Vagina (tissue), 2 donors: ENCODE data around the gene PPP2R2C. TPM values are rescaled to one million over a fixed set of nuclear protein-coding genes. Genes with fewer than 3 reads are reported as not detected.

Experiments
- DNase-seq, 2 donors: peaks; one replicate each; pipeline ENCODE4 v3.0.0-alpha.2; 2017; ENCODE audit errors: extremely low spot score in 2 of 2
- H3K27ac ChIP-seq: fragments of 200-600 bp; sonication (generic); one replicate; pipeline ENCODE4 v1.5.1; 2019
- H3K27me3 ChIP-seq: fragments of 200-600 bp; sonication (generic); one replicate; pipeline ENCODE4 v1.5.1; 2019
- H3K36me3 ChIP-seq, 2 donors: fragments of 200-600 bp; sonication (generic); one replicate each; pipeline ENCODE4 v1.5.1; 2017 to 2019
- H3K4me1 ChIP-seq: fragments of 200-600 bp; sonication (generic); one replicate; pipeline ENCODE4 v1.5.1; 2019
- H3K4me3 ChIP-seq, 2 donors: fragments of 200-600 bp; sonication (generic); 1 replicate in 1 of 2; 2 replicates in 1 of 2; pipeline ENCODE4 v1.5.1; 2016 to 2019
- H3K9me3 ChIP-seq: fragments of 200-600 bp; sonication (generic); one replicate; pipeline ENCODE4 v1.5.1; 2019
- CTCF ChIP-seq, 3 experiments: fragments of 450-650 bp in 2 of 3; fragments of 200-600 bp in 1 of 3; sonication (generic) in 1 of 3; IDR thresholded peaks; one replicate each; pipeline ENCODE4 v1.5.1; 2017 to 2019; ENCODE audit warnings: antibody characterized with exemption in 3 of 3, mild to moderate bottlenecking in 2 of 3, moderate library complexity in 2 of 3
- POLR2A ChIP-seq, 2 donors: fragments of 450-650 bp; IDR thresholded peaks; one replicate each; pipeline ENCODE4 v1.6.1; 2017; ENCODE audit warnings: antibody characterized with exemption in 2 of 2, mild to moderate bottlenecking in 2 of 2, moderate library complexity in 2 of 2
- POLR2AphosphoS5 ChIP-seq, 2 donors: sonication (generic); formaldehyde crosslinking; IDR thresholded peaks; one replicate each; pipeline ENCODE4 v1.9.0; 2017; ENCODE audit warnings: antibody characterized with exemption in 2 of 2, mild to moderate bottlenecking in 2 of 2, low read depth in 1 of 2; ENCODE audit not compliant: insufficient read depth in 1 of 2
- intact Hi-C: fragments of 100-400 bp; cut with DNase I; formaldehyde crosslinking; loops from one replicate; pipeline ENCODE4 v1.15.1; 2023
- total RNA-seq: library from RNA; depleted of rRNA; stranded (reverse); fragments of >200 nt; gene quantifications from one replicate; pipeline ENCODE4 v1.2.3, GENCODE V29; 2016

Gene PPP2R2C
- total RNA-seq, 1 donor from 2014 or later = 17.2 TPM

DNA sequence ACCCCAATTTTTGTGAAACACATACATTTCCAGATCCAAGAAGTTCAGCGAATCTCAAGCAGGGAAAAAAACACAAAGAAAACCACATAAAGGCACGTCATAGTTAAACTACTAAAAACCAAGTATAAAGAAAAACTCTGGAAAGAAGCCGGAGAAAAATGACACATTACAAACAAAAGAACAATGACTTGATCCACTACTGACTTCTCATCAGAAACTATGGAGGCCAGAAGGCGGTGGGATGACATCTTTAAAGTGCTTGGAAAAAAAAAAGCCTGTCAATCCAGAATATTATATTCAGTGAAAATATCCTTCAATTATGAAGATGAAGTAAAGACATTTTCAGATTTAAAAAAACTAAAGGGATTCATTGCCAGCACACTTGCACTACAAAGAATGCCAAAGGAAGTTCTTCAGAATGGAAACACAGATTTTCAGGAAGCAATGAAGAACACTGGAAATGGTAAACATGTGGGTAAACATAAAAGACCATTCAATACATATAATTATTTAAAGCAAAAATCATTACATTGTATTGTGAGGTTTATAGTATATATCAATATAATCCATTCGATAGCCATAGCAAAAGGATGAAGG, 32.6 kb upstream of the PPP2R2C start:
- TF ChIP-seq POLR2AphosphoS5 (IDR thresholded peaks at IDR 0.05; ENCODE audit: insufficient read depth in 1 of 2, low read depth in 1 of 2) (no peak), CTCF (IDR thresholded peaks at IDR 0.05) (no peak), POLR2A (IDR thresholded peaks at IDR 0.05) (no peak)
- H3K4me3 ChIP-seq = no peak overlapping the region
- intact Hi-C loops = no loop called here
- H3K4me1 ChIP-seq = no peaks in the 10 kb centered on the region
- H3K9me3 ChIP-seq = no peaks in the 10 kb centered on the region
- no peaks in the 10 kb centered on the region for H3K27me3 ChIP-seq
- no peak for DNase-seq
- no peak overlapping the region for H3K27ac ChIP-seq
- H3K36me3 ChIP-seq = no peaks in the 10 kb centered on the region

DNA sequence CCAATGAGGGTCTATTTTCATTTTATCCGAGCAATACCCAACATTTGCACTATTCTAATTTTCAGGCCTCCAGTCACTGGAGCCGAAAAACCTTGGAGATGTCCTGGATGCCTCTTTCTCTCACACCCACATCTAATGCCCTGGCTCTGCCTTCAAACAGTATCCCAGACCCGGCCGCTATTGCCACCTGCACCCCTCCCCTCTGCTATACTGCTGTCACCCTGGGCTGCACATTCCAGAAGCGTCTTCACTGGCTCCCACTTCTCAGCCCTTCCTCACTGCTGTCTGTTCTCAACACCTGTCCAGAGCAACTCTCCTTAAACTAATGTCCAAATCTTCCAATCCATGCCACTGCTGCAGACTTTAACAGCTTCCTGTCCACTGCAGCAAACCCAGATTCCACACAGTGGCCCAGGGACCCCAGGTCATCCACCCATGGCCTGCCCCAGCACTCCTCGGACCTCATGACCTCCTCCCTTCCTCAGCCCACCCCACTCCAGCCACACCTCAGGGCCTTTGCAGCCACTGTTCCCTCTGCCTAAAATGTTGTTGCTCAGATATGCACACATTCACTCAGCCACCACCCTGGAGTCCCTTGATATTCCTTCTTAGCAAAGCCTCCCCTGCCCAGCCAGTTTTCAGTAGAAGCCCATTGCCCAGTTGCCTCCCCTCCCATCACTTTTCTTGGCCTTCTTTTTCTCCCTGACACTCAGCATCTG, 30.5 kb upstream of the PPP2R2C start:
- peak; percentile 54 to 89 for DNase-seq
- Histone ChIP-seq H3K4me3 (no peak overlapping the region), H3K9me3 (no peaks in the 10 kb centered on the region), H3K4me1 (no peaks in the 10 kb centered on the region), H3K36me3 (no peaks in the 10 kb centered on the region), H3K27ac (no peak overlapping the region), H3K27me3 (no peaks in the 10 kb centered on the region)
- intact Hi-C loops = no loop called here
- no peak for TF ChIP-seq POLR2A (IDR thresholded peaks at IDR 0.05)
- TF ChIP-seq POLR2AphosphoS5 (IDR thresholded peaks at IDR 0.05; ENCODE audit: insufficient read depth in 1 of 2, low read depth in 1 of 2) = no peak
- no peak for TF ChIP-seq CTCF (IDR thresholded peaks at IDR 0.05)

DNA sequence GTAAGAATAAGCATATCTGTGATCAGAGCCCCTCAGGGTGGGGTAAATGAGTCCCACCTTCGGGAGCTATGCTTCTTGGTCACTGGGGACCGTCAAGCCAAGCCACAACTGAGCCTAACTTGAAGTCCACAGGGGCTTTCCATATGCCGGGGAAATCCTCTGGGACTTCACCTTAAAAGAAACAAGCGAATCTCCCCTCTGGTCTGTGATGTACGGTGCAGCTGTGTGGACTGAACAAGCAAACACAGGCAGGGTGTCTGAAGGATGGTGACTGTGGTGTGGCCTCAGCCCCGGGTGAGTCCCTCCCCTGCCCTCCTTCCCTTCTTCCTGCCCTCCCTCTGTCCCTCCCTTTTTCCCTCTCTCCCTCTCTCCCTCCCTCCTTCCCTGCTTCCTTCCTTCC, 29.7 kb upstream of the PPP2R2C start:
- no peaks in the 10 kb centered on the region for H3K36me3 ChIP-seq
- intact Hi-C loops = no loop called here
- no peak overlapping the region for H3K4me3 ChIP-seq
- no peaks in the 10 kb centered on the region for H3K4me1 ChIP-seq
- no peak overlapping the region for H3K27ac ChIP-seq
- H3K27me3 ChIP-seq = no peaks in the 10 kb centered on the region
- peak in 1 of 2 donors; percentile 58 for DNase-seq
- TF ChIP-seq POLR2A (IDR thresholded peaks at IDR 0.05) (no peak), CTCF (IDR thresholded peaks at IDR 0.05) (no peak), POLR2AphosphoS5 (IDR thresholded peaks at IDR 0.05; ENCODE audit: insufficient read depth in 1 of 2, low read depth in 1 of 2) (no peak)
- no peaks in the 10 kb centered on the region for H3K9me3 ChIP-seq

DNA sequence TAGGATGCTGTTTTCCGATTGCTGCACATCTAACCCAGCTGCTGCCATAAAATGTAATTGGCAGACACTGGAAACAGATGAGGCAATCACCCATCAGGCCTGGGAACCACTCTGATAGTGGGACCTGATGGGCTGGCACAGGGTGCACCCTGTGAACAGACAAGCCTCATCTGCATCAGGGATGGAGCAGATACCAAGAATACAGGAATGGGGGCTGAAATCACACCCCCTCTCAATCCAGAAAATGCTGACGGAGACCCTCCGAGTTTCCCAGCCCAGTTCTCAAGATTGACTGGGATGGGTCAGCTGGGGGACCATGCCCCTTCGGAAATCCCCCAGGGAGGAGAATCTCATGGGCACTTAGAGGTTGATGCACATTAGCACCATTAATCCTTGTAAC, 28.8 kb upstream of the PPP2R2C start:
- no peak overlapping the region for H3K27ac ChIP-seq
- H3K4me3 ChIP-seq = no peak overlapping the region
- H3K9me3 ChIP-seq = no peaks in the 10 kb centered on the region
- no peaks in the 10 kb centered on the region for H3K36me3 ChIP-seq
- DNase-seq = peak; percentile 34 to 72
- intact Hi-C loops = no loop called here
- H3K27me3 ChIP-seq = no peaks in the 10 kb centered on the region
- TF ChIP-seq POLR2A (IDR thresholded peaks at IDR 0.05) (no peak), POLR2AphosphoS5 (IDR thresholded peaks at IDR 0.05; ENCODE audit: insufficient read depth in 1 of 2, low read depth in 1 of 2) (no peak), CTCF (IDR thresholded peaks at IDR 0.05) (no peak)
- H3K4me1 ChIP-seq = no peaks in the 10 kb centered on the region

DNA sequence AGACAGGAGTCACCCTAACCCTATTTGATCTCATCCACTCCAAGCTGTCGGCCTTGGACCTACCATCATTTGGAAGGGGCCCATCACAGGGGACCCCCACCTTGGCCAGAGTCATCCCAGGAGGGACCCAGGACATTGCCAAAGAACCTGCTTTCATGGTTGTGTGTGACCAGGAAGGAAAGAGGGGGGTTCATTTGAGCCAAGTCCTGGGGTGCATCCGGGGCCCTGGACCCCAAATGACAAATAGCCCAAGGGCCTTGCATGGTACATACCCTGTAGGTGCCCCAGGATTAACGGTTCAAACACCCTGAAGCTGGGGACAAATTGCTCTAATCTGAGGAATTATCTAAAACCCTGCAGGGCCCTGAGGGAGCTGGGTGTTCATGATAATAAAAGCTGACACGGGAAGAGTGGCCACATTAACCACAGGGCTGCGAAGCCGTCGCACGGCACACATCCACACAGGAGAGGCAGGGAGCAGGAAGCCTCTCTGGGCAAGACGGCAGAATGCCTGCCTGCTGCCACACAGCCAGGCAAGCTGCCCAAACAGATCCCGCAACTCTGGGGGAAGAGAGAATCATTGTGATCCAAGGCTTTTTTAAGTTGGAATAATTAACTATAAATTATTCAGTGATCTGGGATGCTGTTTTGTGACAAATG, 28.2 kb upstream of the PPP2R2C start:
- TF ChIP-seq POLR2A (IDR thresholded peaks at IDR 0.05) = no peak
- TF ChIP-seq CTCF (IDR thresholded peaks at IDR 0.05) = no peak
- TF ChIP-seq POLR2AphosphoS5 (IDR thresholded peaks at IDR 0.05; ENCODE audit: insufficient read depth in 1 of 2, low read depth in 1 of 2) = no peak
- no peaks in the 10 kb centered on the region for H3K4me1 ChIP-seq
- H3K9me3 ChIP-seq = no peaks in the 10 kb centered on the region
- H3K4me3 ChIP-seq = no peak overlapping the region
- peak; percentile 42 to 58 for DNase-seq
- no peaks in the 10 kb centered on the region for H3K27me3 ChIP-seq
- no peak overlapping the region for H3K27ac ChIP-seq
- intact Hi-C loops = no loop called here
- no peaks in the 10 kb centered on the region for H3K36me3 ChIP-seq
